Measurements from ENCODE around the gene FNDC3A.
"Not testable (repeated sequence)": the region's sequence is repeated elsewhere in the genome, so short reads cannot be mapped to it uniquely, and the experiment has no call there.

The FNDC3A gene

GRCh38 chr13:48975101-48975855 lies 434 bp upstream of the FNDC3A start:
- DNase-seq (ENCODE audit: low read depth): peak; percentile 7

- DNase-seq (ENCODE audit: low read depth): no peak
These were observed 1.0 kb downstream of the FNDC3A start for GRCh38 chr13:48976576-48977285.

GRCh38 chr13:48977286-48977625 lies 1.5 kb downstream of the FNDC3A start:
- no peak for DNase-seq (ENCODE audit: low read depth)

- DNase-seq (ENCODE audit: low read depth): no peak
These were observed 2.3 kb downstream of the FNDC3A start for GRCh38 chr13:48977973-48978372.

- no peak for DNase-seq (ENCODE audit: low read depth)
These were observed 3.4 kb downstream of the FNDC3A start for GRCh38 chr13:48978942-48979601.

- no peak for DNase-seq (ENCODE audit: low read depth)
These were observed 4.2 kb downstream of the FNDC3A start for GRCh38 chr13:48979892-48980291.

- no peak for DNase-seq (ENCODE audit: low read depth)
These were observed 7.6 kb downstream of the FNDC3A start for GRCh38 chr13:48983331-48983730.

GRCh38 chr13:48985756-48986155 lies 10.0 kb downstream of the FNDC3A start:
- no peak for DNase-seq (ENCODE audit: low read depth)

GRCh38 chr13:48990900-48991299 lies 15.2 kb downstream of the FNDC3A start:
- no peak for DNase-seq (ENCODE audit: low read depth)

- no peak for DNase-seq (ENCODE audit: low read depth)
These were observed 17.4 kb downstream of the FNDC3A start for GRCh38 chr13:48993150-48993549.

GRCh38 chr13:48994706-48995105 lies 19.0 kb downstream of the FNDC3A start:
- DNase-seq (ENCODE audit: low read depth): no peak

- no peak for DNase-seq (ENCODE audit: low read depth)
These were observed 23.1 kb downstream of the FNDC3A start for GRCh38 chr13:48998641-48999292.

GRCh38 chr13:49000247-49000646 lies 24.5 kb downstream of the FNDC3A start:
- DNase-seq (ENCODE audit: low read depth): no peak

- not testable (repeated sequence) for DNase-seq (ENCODE audit: low read depth)
These were observed 43.4 kb downstream of the FNDC3A start for GRCh38 chr13:49018986-49019635.

GRCh38 chr13:49020328-49020727 lies 44.6 kb downstream of the FNDC3A start:
- no peak for DNase-seq (ENCODE audit: low read depth)

GRCh38 chr13:49020940-49021553 lies 45.3 kb downstream of the FNDC3A start:
- DNase-seq (ENCODE audit: low read depth): no peak

- DNase-seq (ENCODE audit: low read depth): no peak
These were observed 46.2 kb downstream of the FNDC3A start for GRCh38 chr13:49021953-49022352.

GRCh38 chr13:49022472-49023144 lies 46.9 kb downstream of the FNDC3A start:
- no peak for DNase-seq (ENCODE audit: low read depth)

GRCh38 chr13:49023431-49023830 lies 47.7 kb downstream of the FNDC3A start:
- DNase-seq (ENCODE audit: low read depth): no peak

- no peak for DNase-seq (ENCODE audit: low read depth)
These were observed 51.1 kb downstream of the FNDC3A start for GRCh38 chr13:49026851-49027250.

- no peak for DNase-seq (ENCODE audit: low read depth)
These were observed 53.9 kb downstream of the FNDC3A start for GRCh38 chr13:49029570-49029969.

Data from activated T-cell treated with anti-CD3 and anti-CD28 coated beads for 48 hours (primary cell).